ENCODE data around the gene PCGF1.

The PCGF1 gene

GRCh38 chr2:74533464-74533863 is 26.0 kb upstream of the PCGF1 start:
- Histone ChIP-seq H3K9me2 (replicated peaks; ENCODE audit: control insufficient read depth, low read length) (no peaks in the 10 kb centered on the region), H4K20me1 (ENCODE audit: control insufficient read depth, insufficient read depth, low read depth, low read length) (no peaks in the 10 kb centered on the region), H3K4me3 (ENCODE audit: low read length) (no peak overlapping the region), H3K9me3 (ENCODE audit: control insufficient read depth, insufficient read depth, low read length) (no peaks in the 10 kb centered on the region), H3K4me1 (ENCODE audit: control insufficient read depth, low read length) (peaks cover 18% of the 10 kb centered on the region), H3K27me3 (ENCODE audit: control insufficient read depth, low read length) (peaks cover 13% of the 10 kb centered on the region), H3K36me3 (ENCODE audit: control insufficient read depth, low read length) (peaks cover 37% of the 10 kb centered on the region), H3K79me2 (ENCODE audit: control insufficient read depth, low read length) (peaks cover 31% of the 10 kb centered on the region), H3K4me2 (ENCODE audit: low read length) (no peak overlapping the region), H3K27ac (ENCODE audit: low read depth, low read length) (no peak overlapping the region), H3F3A (ENCODE audit: control insufficient read depth, insufficient read depth) (peaks cover 7% of the 10 kb centered on the region; the same call in 1 of the 2 replicates)
- TF ChIP-seq EZH2phosphoT487 (IDR thresholded peaks at IDR 0.05; ENCODE audit: borderline replicate concordance, low read length) (no peak), CTCF (IDR thresholded peaks at IDR 0.05; ENCODE audit: low read depth, low read length, poor library complexity, severe bottlenecking) (no peak)

- Histone ChIP-seq H3K27ac (ENCODE audit: low read depth, low read length) (no peak overlapping the region), H3F3A (ENCODE audit: control insufficient read depth, insufficient read depth) (peaks cover 9% of the 10 kb centered on the region; the same call in 1 of the 2 replicates), H3K79me2 (ENCODE audit: control insufficient read depth, low read length) (peaks cover 43% of the 10 kb centered on the region), H3K9me2 (replicated peaks; ENCODE audit: control insufficient read depth, low read length) (no peaks in the 10 kb centered on the region), H3K4me2 (ENCODE audit: low read length) (peak overlapping the region; percentile 94; the same call in 1 of the 2 replicates), H3K4me3 (ENCODE audit: low read length) (no peak overlapping the region), H3K36me3 (ENCODE audit: control insufficient read depth, low read length) (peaks cover 49% of the 10 kb centered on the region), H3K4me1 (ENCODE audit: control insufficient read depth, low read length) (peaks cover 30% of the 10 kb centered on the region), H4K20me1 (ENCODE audit: control insufficient read depth, insufficient read depth, low read depth, low read length) (no peaks in the 10 kb centered on the region), H3K27me3 (ENCODE audit: control insufficient read depth, low read length) (peaks cover under 1% of the 10 kb centered on the region), H3K9me3 (ENCODE audit: control insufficient read depth, insufficient read depth, low read length) (no peaks in the 10 kb centered on the region)
- TF ChIP-seq CTCF (IDR thresholded peaks at IDR 0.05; ENCODE audit: low read depth, low read length, poor library complexity, severe bottlenecking) (peak; percentile 56), EZH2phosphoT487 (IDR thresholded peaks at IDR 0.05; ENCODE audit: borderline replicate concordance, low read length) (no peak)
Observed at GRCh38 chr2:74532222-74532621, 24.7 kb upstream of the PCGF1 start.

- Histone ChIP-seq H3K27me3 (ENCODE audit: control insufficient read depth, low read length) (no peaks in the 10 kb centered on the region), H3K36me3 (ENCODE audit: control insufficient read depth, low read length) (peaks cover 55% of the 10 kb centered on the region), H3K4me2 (ENCODE audit: low read length) (peak overlapping the region; percentile 94), H3F3A (ENCODE audit: control insufficient read depth, insufficient read depth) (peaks cover 11% of the 10 kb centered on the region), H4K20me1 (ENCODE audit: control insufficient read depth, insufficient read depth, low read depth, low read length) (no peaks in the 10 kb centered on the region), H3K4me1 (ENCODE audit: control insufficient read depth, low read length) (peaks cover 36% of the 10 kb centered on the region), H3K27ac (ENCODE audit: low read depth, low read length) (no peak overlapping the region), H3K9me3 (ENCODE audit: control insufficient read depth, insufficient read depth, low read length) (no peaks in the 10 kb centered on the region), H3K4me3 (ENCODE audit: low read length) (peak overlapping the region; percentile 99; the same call in 1 of the 2 replicates), H3K79me2 (ENCODE audit: control insufficient read depth, low read length) (peaks cover 48% of the 10 kb centered on the region), H3K9me2 (replicated peaks; ENCODE audit: control insufficient read depth, low read length) (no peaks in the 10 kb centered on the region)
- no peak for TF ChIP-seq CTCF (IDR thresholded peaks at IDR 0.05; ENCODE audit: low read depth, low read length, poor library complexity, severe bottlenecking)
Observed at GRCh38 chr2:74531666-74532065, 24.2 kb upstream of the PCGF1 start.
